Liver (tissue), 9 donors: ENCODE results near the gene CCT6A. TPM values are rescaled to one million over a fixed set of nuclear protein-coding genes. Genes with fewer than 3 reads are reported as not detected.
"Not testable (repeated sequence)": the region's sequence is repeated elsewhere in the genome, so short reads cannot be mapped to it uniquely, and the experiment has no call there.

Source experiments
- DNase-seq: peaks from one replicate; pipeline ENCODE4 v3.0.0-alpha.2; 2017; ENCODE audit warnings: low spot score
- H3K27ac ChIP-seq, 2 donors: one replicate each; pipeline ENCODE4 v1.7.0; 2013; ENCODE audit warnings: inconsistent platforms in 2 of 2, low read length in 2 of 2, control low read depth in 1 of 2, low read depth in 1 of 2, mild to moderate bottlenecking in 1 of 2
- H3K27me3 ChIP-seq, 4 donors: one replicate each; pipeline versions ENCODE4 v1.6.1 to v1.7.0; 2013; ENCODE audit warnings: low read length in 3 of 4, inconsistent platforms in 1 of 4, mild to moderate bottlenecking in 1 of 4, moderate library complexity in 1 of 4; ENCODE audit not compliant: control insufficient read depth in 4 of 4, insufficient read depth in 4 of 4
- H3K36me3 ChIP-seq, 4 donors: one replicate each; pipeline versions ENCODE4 v1.6.1 to v1.7.0; 2013; ENCODE audit warnings: low read length in 3 of 4, mild to moderate bottlenecking in 3 of 4, low read depth in 1 of 4, moderate library complexity in 1 of 4; ENCODE audit not compliant: control insufficient read depth in 4 of 4, insufficient read depth in 3 of 4
- H3K4me1 ChIP-seq, 4 donors: one replicate each; pipeline versions ENCODE4 v1.6.1 to v1.7.0; 2013; ENCODE audit warnings: low read length in 3 of 4, mild to moderate bottlenecking in 3 of 4, moderate library complexity in 1 of 4; ENCODE audit not compliant: control insufficient read depth in 4 of 4, insufficient read depth in 4 of 4
- H3K4me3 ChIP-seq, 3 donors: one replicate each; pipeline versions ENCODE4 v1.6.1 to v1.7.0; 2013; ENCODE audit warnings: low read length in 3 of 3, control low read depth in 1 of 3, low read depth in 1 of 3, mild to moderate bottlenecking in 1 of 3
- H3K9ac ChIP-seq, 2 donors: one replicate each; pipeline ENCODE4 v1.7.0; 2013; ENCODE audit warnings: low read length in 2 of 2, mild to moderate bottlenecking in 2 of 2, moderate library complexity in 2 of 2, control low read depth in 1 of 2, low read depth in 1 of 2
- H3K9me3 ChIP-seq, 4 donors: one replicate each; pipeline versions ENCODE4 v1.6.1 to v1.7.0; 2013; ENCODE audit warnings: low read length in 3 of 4; ENCODE audit not compliant: control insufficient read depth in 4 of 4
- ATF3 ChIP-seq: IDR thresholded peaks from 2 replicates; pipeline ENCODE4 v1.6.1; 2016; ENCODE audit warnings: antibody characterized with exemption
- EGR1 ChIP-seq, 2 donors: IDR thresholded peaks; 2 replicates each; pipeline ENCODE4 v1.6.1; 2016 to 2018; ENCODE audit warnings: antibody characterized with exemption in 2 of 2, low read depth in 2 of 2
- FOXA1 ChIP-seq: IDR thresholded peaks from 2 replicates; pipeline ENCODE4 v1.6.1; 2016; ENCODE audit warnings: antibody characterized with exemption
- FOXA2 ChIP-seq: IDR thresholded peaks from 2 replicates; pipeline ENCODE4 v1.6.1; 2016; ENCODE audit warnings: antibody characterized with exemption
- HNF4A ChIP-seq, 2 donors: conservative IDR thresholded peaks; 2 replicates each; pipeline ENCODE4 v1.6.1; 2016; ENCODE audit warnings: antibody characterized with exemption in 2 of 2, mild to moderate bottlenecking in 2 of 2
- HNF4G ChIP-seq: IDR thresholded peaks from 2 replicates; pipeline ENCODE4 v1.6.1; 2016; ENCODE audit warnings: antibody characterized with exemption
- JUND ChIP-seq, 2 donors: IDR thresholded peaks; 2 replicates each; pipeline ENCODE4 v1.6.1; 2016; ENCODE audit warnings: antibody characterized with exemption in 2 of 2
- NR2F2 ChIP-seq: IDR thresholded peaks from 2 replicates; pipeline ENCODE4 v1.6.1; 2016; ENCODE audit warnings: antibody characterized with exemption
- RAD21 ChIP-seq, 2 donors: IDR thresholded peaks; 2 replicates each; pipeline ENCODE4 v1.6.1; 2016; ENCODE audit warnings: antibody characterized with exemption in 2 of 2, mild to moderate bottlenecking in 2 of 2
- REST ChIP-seq: IDR thresholded peaks from 2 replicates; pipeline ENCODE4 v1.6.1; 2016; ENCODE audit warnings: antibody characterized with exemption, mild to moderate bottlenecking
- RXRA ChIP-seq, 2 donors: IDR thresholded peaks; 2 replicates each; pipeline ENCODE4 v1.6.1; 2017 to 2018; ENCODE audit warnings: antibody characterized with exemption in 2 of 2, mild to moderate bottlenecking in 1 of 2
- SP1 ChIP-seq: IDR thresholded peaks from 2 replicates; pipeline ENCODE4 v1.6.1; 2018; ENCODE audit warnings: antibody characterized with exemption, mild to moderate bottlenecking
- TAF1 ChIP-seq: conservative IDR thresholded peaks from 2 replicates; pipeline ENCODE4 v1.6.1; 2016; ENCODE audit warnings: antibody characterized with exemption, mild to moderate bottlenecking
- YY1 ChIP-seq: IDR thresholded peaks from 2 replicates; pipeline ENCODE4 v1.6.1; 2016; ENCODE audit warnings: antibody characterized with exemption, mild to moderate bottlenecking
- ZBTB33 ChIP-seq: IDR thresholded peaks from 2 replicates; pipeline ENCODE4 v1.6.1; 2016; ENCODE audit warnings: antibody characterized with exemption
- WGBS: extraction: QIAGEN DNeasy Blood & Tissue Kit; methylation state at CpG from one replicate; pipeline ENCODE4 v1.1.7; 2013; 5-methylcytosine and 5-hydroxymethylcytosine counted together
- polyA plus RNA-seq, 2 donors: library from polyadenylated mRNA; stranded (reverse) in 1 of 2; unstranded in 1 of 2; fragments of 200-250 nt in 1 of 2; fragments of >200 nt in 1 of 2; fragmentation: Nextera tagmentation in 1 of 2; extraction: Ambion mirVana in 1 of 2; gene quantifications; one replicate each; pipeline versions ENCODE4 v1.2.1 to v1.2.3, GENCODE V29; 2013 to 2015
- total RNA-seq, 2 donors: library from RNA; depleted of rRNA; stranded (reverse); fragments of >200 nt; gene quantifications; one replicate each; pipeline ENCODE4 v1.2.3, GENCODE V29; 2014
- TF ChIP-seq, protein P1 (sequence below): fragments of 150-350 bp; IDR thresholded peaks from 2 replicates; pipeline ENCODE4 v1.5.1; 2017; ENCODE audit warnings: improper control_type of control experiment, low read depth, low read length; ENCODE audit not compliant: missing input control
- donor health status: healthy.
- donor health status: healthy.
- donor health status: healthy.
- donor health status: healthy.
- donor health status: healthy.

The CCT6A gene
- total and polyA plus RNA-seq, 4 donors = 44.6 to 80.0 (median 49.1) TPM

- H3K36me3 ChIP-seq, H3K9ac ChIP-seq, H3K9me3 ChIP-seq, H3K4me3 ChIP-seq, H3K27me3 ChIP-seq: not testable (repeated sequence)
- TF ChIP-seq YY1 (peak; percentile 45), RAD21 (IDR thresholded peaks at IDR 0.05) (peak in 1 of 2 donors; percentile 18)
- DNase-seq = peak; percentile 43
- peaks cover 11 to 23% (median 16%) of the 10 kb centered on the region in 4 donors for H3K4me1 ChIP-seq
- H3K27ac ChIP-seq = peak overlapping the region; percentile 26 to 28
- 35% methylated on average over 8 of the region's 8 CpGs for WGBS
These were observed 2.8 kb upstream of the CCT6A start for GRCh38 chr7:56048763-56049162.

- H3K4me1 ChIP-seq = peaks cover 11 to 23% (median 16%) of the 10 kb centered on the region in 4 donors
- H3K9me3 ChIP-seq = no peaks in the 10 kb centered on the region
- WGBS = under 1% methylated on average over 9 of the region's 9 CpGs
- H3K27me3 ChIP-seq = no peaks in the 10 kb centered on the region
- H3K9ac ChIP-seq = peak overlapping the region; percentile 86 to 99
- TF ChIP-seq RAD21 (IDR thresholded peaks at IDR 0.05) = no peak
- TF ChIP-seq ZBTB33 = no peak
- TF ChIP-seq EGR1 (IDR thresholded peaks at IDR 0.05; ENCODE audit: low read depth in 2 of 2) = no peak
- no peak for TF ChIP-seq HNF4A (conservative IDR thresholded peaks at IDR 0.05)
- no peak for TF ChIP-seq JUND (IDR thresholded peaks at IDR 0.05)
- no peak for TF ChIP-seq HNF4G
- no peak for TF ChIP-seq NR2F2
- no peak for TF ChIP-seq RXRA (IDR thresholded peaks at IDR 0.05)
- TF ChIP-seq TAF1 = no peak
- TF ChIP-seq REST = no peak
- TF ChIP-seq ATF3 = no peak
- no peak for TF ChIP-seq YY1
- TF ChIP-seq FOXA1 = no peak
- no peak for TF ChIP-seq SP1
- TF ChIP-seq, protein P1, sequence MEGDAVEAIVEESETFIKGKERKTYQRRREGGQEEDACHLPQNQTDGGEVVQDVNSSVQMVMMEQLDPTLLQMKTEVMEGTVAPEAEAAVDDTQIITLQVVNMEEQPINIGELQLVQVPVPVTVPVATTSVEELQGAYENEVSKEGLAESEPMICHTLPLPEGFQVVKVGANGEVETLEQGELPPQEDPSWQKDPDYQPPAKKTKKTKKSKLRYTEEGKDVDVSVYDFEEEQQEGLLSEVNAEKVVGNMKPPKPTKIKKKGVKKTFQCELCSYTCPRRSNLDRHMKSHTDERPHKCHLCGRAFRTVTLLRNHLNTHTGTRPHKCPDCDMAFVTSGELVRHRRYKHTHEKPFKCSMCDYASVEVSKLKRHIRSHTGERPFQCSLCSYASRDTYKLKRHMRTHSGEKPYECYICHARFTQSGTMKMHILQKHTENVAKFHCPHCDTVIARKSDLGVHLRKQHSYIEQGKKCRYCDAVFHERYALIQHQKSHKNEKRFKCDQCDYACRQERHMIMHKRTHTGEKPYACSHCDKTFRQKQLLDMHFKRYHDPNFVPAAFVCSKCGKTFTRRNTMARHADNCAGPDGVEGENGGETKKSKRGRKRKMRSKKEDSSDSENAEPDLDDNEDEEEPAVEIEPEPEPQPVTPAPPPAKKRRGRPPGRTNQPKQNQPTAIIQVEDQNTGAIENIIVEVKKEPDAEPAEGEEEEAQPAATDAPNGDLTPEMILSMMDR = no peak
- no peak for TF ChIP-seq FOXA2
- peak overlapping the region; percentile 90 to 92 for H3K27ac ChIP-seq
- H3K36me3 ChIP-seq = peaks cover 2 to 19% (median 10%) of the 10 kb centered on the region in 4 donors
- no peak for DNase-seq
- H3K4me3 ChIP-seq = peak overlapping the region; percentile 63 to 88 (median 87)
These were observed 569 bp upstream of the CCT6A start for GRCh38 chr7:56051053-56051338.
